ENCODE measurements around the gene IL25.

DNA sequence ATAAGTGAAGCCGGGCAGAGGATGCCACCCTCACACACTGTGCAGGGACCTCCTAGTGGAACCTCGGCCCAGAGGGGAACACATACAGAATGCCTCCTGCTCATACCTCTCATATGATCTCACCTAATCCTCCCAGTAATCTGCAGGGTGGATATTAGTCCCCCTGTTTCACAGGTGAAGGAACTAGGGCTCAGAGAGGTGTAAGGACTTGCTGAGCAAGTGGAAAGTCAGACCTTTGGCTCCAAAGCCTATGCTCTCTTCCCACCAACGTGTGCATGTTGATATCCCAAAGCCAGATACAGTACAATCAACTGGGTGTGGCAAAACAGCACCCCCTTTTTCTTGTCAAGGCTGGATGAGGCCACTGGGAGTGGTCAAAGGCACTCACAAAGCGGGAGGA is 31.3 kb downstream of the IL25 start:
- TF ChIP-seq, protein P1, sequence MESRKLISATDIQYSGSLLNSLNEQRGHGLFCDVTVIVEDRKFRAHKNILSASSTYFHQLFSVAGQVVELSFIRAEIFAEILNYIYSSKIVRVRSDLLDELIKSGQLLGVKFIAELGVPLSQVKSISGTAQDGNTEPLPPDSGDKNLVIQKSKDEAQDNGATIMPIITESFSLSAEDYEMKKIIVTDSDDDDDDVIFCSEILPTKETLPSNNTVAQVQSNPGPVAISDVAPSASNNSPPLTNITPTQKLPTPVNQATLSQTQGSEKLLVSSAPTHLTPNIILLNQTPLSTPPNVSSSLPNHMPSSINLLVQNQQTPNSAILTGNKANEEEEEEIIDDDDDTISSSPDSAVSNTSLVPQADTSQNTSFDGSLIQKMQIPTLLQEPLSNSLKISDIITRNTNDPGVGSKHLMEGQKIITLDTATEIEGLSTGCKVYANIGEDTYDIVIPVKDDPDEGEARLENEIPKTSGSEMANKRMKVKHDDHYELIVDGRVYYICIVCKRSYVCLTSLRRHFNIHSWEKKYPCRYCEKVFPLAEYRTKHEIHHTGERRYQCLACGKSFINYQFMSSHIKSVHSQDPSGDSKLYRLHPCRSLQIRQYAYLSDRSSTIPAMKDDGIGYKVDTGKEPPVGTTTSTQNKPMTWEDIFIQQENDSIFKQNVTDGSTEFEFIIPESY (IDR thresholded peaks at IDR 0.05; ENCODE audit: borderline replicate concordance, low read depth) = no peak
- TF ChIP-seq, protein P2, sequence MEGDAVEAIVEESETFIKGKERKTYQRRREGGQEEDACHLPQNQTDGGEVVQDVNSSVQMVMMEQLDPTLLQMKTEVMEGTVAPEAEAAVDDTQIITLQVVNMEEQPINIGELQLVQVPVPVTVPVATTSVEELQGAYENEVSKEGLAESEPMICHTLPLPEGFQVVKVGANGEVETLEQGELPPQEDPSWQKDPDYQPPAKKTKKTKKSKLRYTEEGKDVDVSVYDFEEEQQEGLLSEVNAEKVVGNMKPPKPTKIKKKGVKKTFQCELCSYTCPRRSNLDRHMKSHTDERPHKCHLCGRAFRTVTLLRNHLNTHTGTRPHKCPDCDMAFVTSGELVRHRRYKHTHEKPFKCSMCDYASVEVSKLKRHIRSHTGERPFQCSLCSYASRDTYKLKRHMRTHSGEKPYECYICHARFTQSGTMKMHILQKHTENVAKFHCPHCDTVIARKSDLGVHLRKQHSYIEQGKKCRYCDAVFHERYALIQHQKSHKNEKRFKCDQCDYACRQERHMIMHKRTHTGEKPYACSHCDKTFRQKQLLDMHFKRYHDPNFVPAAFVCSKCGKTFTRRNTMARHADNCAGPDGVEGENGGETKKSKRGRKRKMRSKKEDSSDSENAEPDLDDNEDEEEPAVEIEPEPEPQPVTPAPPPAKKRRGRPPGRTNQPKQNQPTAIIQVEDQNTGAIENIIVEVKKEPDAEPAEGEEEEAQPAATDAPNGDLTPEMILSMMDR (IDR thresholded peaks at IDR 0.05) = no peak
- TF ChIP-seq EP300 (IDR thresholded peaks at IDR 0.05; ENCODE audit: borderline replicate concordance in 1 of 2, low read depth in 1 of 2, low read length in 1 of 2) = no peak
- no peak for TF ChIP-seq SMC3 (IDR thresholded peaks at IDR 0.05; ENCODE audit: low read depth, low read length)
- TF ChIP-seq CHD2 (IDR thresholded peaks at IDR 0.05; ENCODE audit: low read length, partially characterized antibody) = no peak
- no peak for TF ChIP-seq TAF1 (IDR thresholded peaks at IDR 0.05; ENCODE audit: borderline replicate concordance, low read depth, low read length)
- TF ChIP-seq, protein P3, sequence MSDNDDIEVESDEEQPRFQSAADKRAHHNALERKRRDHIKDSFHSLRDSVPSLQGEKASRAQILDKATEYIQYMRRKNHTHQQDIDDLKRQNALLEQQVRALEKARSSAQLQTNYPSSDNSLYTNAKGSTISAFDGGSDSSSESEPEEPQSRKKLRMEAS (IDR thresholded peaks at IDR 0.05; ENCODE audit: low read depth) = no peak
- TF ChIP-seq JUND (IDR thresholded peaks at IDR 0.05) = no peak
- no peak for TF ChIP-seq POLR2AphosphoS5 (IDR thresholded peaks at IDR 0.05; ENCODE audit: low read depth, low read length)
- TF ChIP-seq TCF12 (IDR thresholded peaks at IDR 0.05) = no peak
- TF ChIP-seq GATA2 (CRISPR knock-in tag; IDR thresholded peaks at IDR 0.05) = no peak
- no peak for TF ChIP-seq RCOR1 (IDR thresholded peaks at IDR 0.05; ENCODE audit: low read length)
- TF ChIP-seq, protein P4, sequence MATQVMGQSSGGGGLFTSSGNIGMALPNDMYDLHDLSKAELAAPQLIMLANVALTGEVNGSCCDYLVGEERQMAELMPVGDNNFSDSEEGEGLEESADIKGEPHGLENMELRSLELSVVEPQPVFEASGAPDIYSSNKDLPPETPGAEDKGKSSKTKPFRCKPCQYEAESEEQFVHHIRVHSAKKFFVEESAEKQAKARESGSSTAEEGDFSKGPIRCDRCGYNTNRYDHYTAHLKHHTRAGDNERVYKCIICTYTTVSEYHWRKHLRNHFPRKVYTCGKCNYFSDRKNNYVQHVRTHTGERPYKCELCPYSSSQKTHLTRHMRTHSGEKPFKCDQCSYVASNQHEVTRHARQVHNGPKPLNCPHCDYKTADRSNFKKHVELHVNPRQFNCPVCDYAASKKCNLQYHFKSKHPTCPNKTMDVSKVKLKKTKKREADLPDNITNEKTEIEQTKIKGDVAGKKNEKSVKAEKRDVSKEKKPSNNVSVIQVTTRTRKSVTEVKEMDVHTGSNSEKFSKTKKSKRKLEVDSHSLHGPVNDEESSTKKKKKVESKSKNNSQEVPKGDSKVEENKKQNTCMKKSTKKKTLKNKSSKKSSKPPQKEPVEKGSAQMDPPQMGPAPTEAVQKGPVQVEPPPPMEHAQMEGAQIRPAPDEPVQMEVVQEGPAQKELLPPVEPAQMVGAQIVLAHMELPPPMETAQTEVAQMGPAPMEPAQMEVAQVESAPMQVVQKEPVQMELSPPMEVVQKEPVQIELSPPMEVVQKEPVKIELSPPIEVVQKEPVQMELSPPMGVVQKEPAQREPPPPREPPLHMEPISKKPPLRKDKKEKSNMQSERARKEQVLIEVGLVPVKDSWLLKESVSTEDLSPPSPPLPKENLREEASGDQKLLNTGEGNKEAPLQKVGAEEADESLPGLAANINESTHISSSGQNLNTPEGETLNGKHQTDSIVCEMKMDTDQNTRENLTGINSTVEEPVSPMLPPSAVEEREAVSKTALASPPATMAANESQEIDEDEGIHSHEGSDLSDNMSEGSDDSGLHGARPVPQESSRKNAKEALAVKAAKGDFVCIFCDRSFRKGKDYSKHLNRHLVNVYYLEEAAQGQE (IDR thresholded peaks at IDR 0.05; ENCODE audit: low read depth, low read length) = no peak
